AG09319 (cell line): ENCODE results near the gene VWA8.
A peak's percentile ranks its signal among the peaks of the same experiment; 100 is the strongest.
"Not testable (repeated sequence)": the region's sequence is repeated elsewhere in the genome, so short reads cannot be mapped to it uniquely, and the experiment has no call there.

Experiments used
- DNase-seq: peaks from one replicate; pipeline ENCODE4 v3.0.0-alpha.2; 2010; ENCODE audit warnings: low read depth; ENCODE audit errors: extremely low read depth
- CTCF ChIP-seq: IDR thresholded peaks from 2 replicates; pipeline ENCODE4 v1.5.1; 2011; ENCODE audit warnings: low read depth, mild to moderate bottlenecking, inconsistent platforms, low read length, moderate library complexity

VWA8 gene

GRCh38 chr13:41835871-41836270 is 125.0 kb downstream of the VWA8 start:
- peak; percentile 54 for DNase-seq
- no peak for TF ChIP-seq CTCF

- DNase-seq = not testable (repeated sequence)
Observed at GRCh38 chr13:41834697-41835096, 126.2 kb downstream of the VWA8 start.

GRCh38 chr13:41833831-41834230 is 127.1 kb downstream of the VWA8 start:
- TF ChIP-seq CTCF = no peak

GRCh38 chr13:41833201-41833600 is 127.7 kb downstream of the VWA8 start:
- TF ChIP-seq CTCF = no peak
- no peak for DNase-seq

More at GRCh38 chr13:41833831-41834230, 127.1 kb downstream of the VWA8 start:
- DNase-seq = no peak

GRCh38 chr13:41827507-41828213 is 133.2 kb downstream of the VWA8 start:
- peak; percentile 50 for DNase-seq
- TF ChIP-seq CTCF = no peak

- no peak for DNase-seq
- TF ChIP-seq CTCF = no peak
Observed at GRCh38 chr13:41825691-41826090, 135.2 kb downstream of the VWA8 start.

GRCh38 chr13:41823476-41823875 is 137.4 kb downstream of the VWA8 start:
- no peak for DNase-seq
- TF ChIP-seq CTCF = no peak

GRCh38 chr13:41822560-41822959 is 138.3 kb downstream of the VWA8 start:
- TF ChIP-seq CTCF = no peak
- DNase-seq = no peak
